Lung (tissue), 12 donors: ENCODE results near the gene ZNHIT6. TPM values are rescaled to one million over a fixed set of nuclear protein-coding genes. Genes with fewer than 3 reads are reported as not detected.

Source experiments
- ATAC-seq: fragments of 200-7000 bp; cut with Tn5 transposase; one replicate; pipeline ENCODE4 v1.9.1; 2020; ENCODE audit warnings: moderate number of reproducible peaks; ENCODE audit not compliant: insufficient read depth, low FRiP score
- DNase-seq, 3 donors: peaks; one replicate each; pipeline ENCODE4 v3.0.0-alpha.2; 2013 to 2017
- H3K27ac ChIP-seq, 2 donors: one replicate each; pipeline ENCODE4 v1.5.1; 2013; ENCODE audit warnings: mild to moderate bottlenecking in 2 of 2, moderate library complexity in 2 of 2, control low read depth in 1 of 2, inconsistent platforms in 1 of 2, low read depth in 1 of 2, low read length in 1 of 2
- H3K27me3 ChIP-seq, 3 donors: one replicate each; pipeline ENCODE4 v1.5.1; 2013; ENCODE audit warnings: low read length in 2 of 3; ENCODE audit not compliant: control insufficient read depth in 3 of 3, insufficient read depth in 3 of 3
- H3K36me3 ChIP-seq, 4 donors: one replicate each; pipeline ENCODE4 v1.5.1; 2013; ENCODE audit warnings: low read length in 4 of 4, mild to moderate bottlenecking in 1 of 4, moderate library complexity in 1 of 4; ENCODE audit not compliant: control insufficient read depth in 4 of 4, insufficient read depth in 4 of 4
- H3K4me1 ChIP-seq, 5 donors: one replicate each; pipeline ENCODE4 v1.5.1; 2013; ENCODE audit warnings: low read length in 5 of 5, mild to moderate bottlenecking in 2 of 5, moderate library complexity in 1 of 5; ENCODE audit not compliant: control insufficient read depth in 5 of 5, insufficient read depth in 5 of 5
- H3K4me3 ChIP-seq: one replicate; pipeline ENCODE4 v1.5.1; 2013; ENCODE audit warnings: mild to moderate bottlenecking, control low read depth, moderate library complexity
- H3K9ac ChIP-seq, 2 donors: one replicate each; pipeline ENCODE4 v1.5.1; 2013; ENCODE audit warnings: low read length in 2 of 2, control low read depth in 1 of 2; ENCODE audit not compliant: insufficient read depth in 1 of 2
- H3K9me3 ChIP-seq, 4 donors: one replicate each; pipeline ENCODE4 v1.5.1; 2013; ENCODE audit warnings: low read length in 3 of 4, mild to moderate bottlenecking in 1 of 4, moderate library complexity in 1 of 4; ENCODE audit not compliant: control insufficient read depth in 4 of 4, insufficient read depth in 3 of 4
- CTCF ChIP-seq: IDR thresholded peaks from 2 replicates; pipeline ENCODE4 v1.5.1; 2012; ENCODE audit warnings: mild to moderate bottlenecking; ENCODE audit errors: control extremely low read depth, extremely low read depth
- WGBS, 2 donors: extraction: QIAGEN DNeasy Blood & Tissue Kit; methylation state at CpG; one replicate each; pipeline ENCODE4 v1.1.7; 2013; 5-methylcytosine and 5-hydroxymethylcytosine counted together
- polyA plus RNA-seq, 2 donors: library from polyadenylated mRNA; stranded (reverse); fragments of 200-250 nt; gene quantifications; one replicate each; pipeline ENCODE4 v1.2.1, GENCODE V29; 2013
- total RNA-seq, 2 donors: library from RNA; depleted of rRNA in 1 of 2; stranded (reverse); fragments of >200 nt in 1 of 2; gene quantifications; one replicate each; pipeline ENCODE4 v1.2.1, GENCODE V29; 2014 to 2021
- donor health status: control.
- donor health status: control.
- donor health status: Bipolar disorder and iron deficiency.
- donor health status: healthy.
- donor health status: DM: yes; HTN: yes; CAD: no.

The ZNHIT6 gene
- total and polyA plus RNA-seq, 4 donors = 8.7 to 17.7 (median 10.1) TPM

- Histone ChIP-seq H3K27me3 (no peaks in the 10 kb centered on the region), H3K4me1 (peaks cover 0 to 34% (median 12%) of the 10 kb centered on the region in 5 donors), H3K36me3 (no peaks in the 10 kb centered on the region), H3K27ac (peak overlapping the region in 1 of 2 donors; percentile 81), H3K4me3 (no peak overlapping the region), H3K9me3 (peaks cover 0 to 3% (median 0%) of the 10 kb centered on the region in 4 donors), H3K9ac (no peak overlapping the region)
- TF ChIP-seq CTCF = no peak
- DNase-seq (peak in 1 of 3 donors; percentile 84), ATAC-seq (no peak)
- 75 to 79% methylated on average over 2 of the region's 2 CpGs for WGBS, 2 donors
Measured at GRCh38 chr1:85611425-85611824, 96.8 kb downstream of the ZNHIT6 start.

GRCh38 chr1:85609976-85610375 is 98.3 kb downstream of the ZNHIT6 start:
- DNase-seq = no peak
- no peak for ATAC-seq
- H3K9ac ChIP-seq = no peak overlapping the region
- TF ChIP-seq CTCF = no peak
- no peaks in the 10 kb centered on the region for H3K27me3 ChIP-seq
- no peaks in the 10 kb centered on the region for H3K9me3 ChIP-seq
- H3K27ac ChIP-seq = no peak overlapping the region
- no peaks in the 10 kb centered on the region for H3K36me3 ChIP-seq
- H3K4me1 ChIP-seq = peaks cover 0 to 30% (median 12%) of the 10 kb centered on the region in 5 donors
- H3K4me3 ChIP-seq = no peak overlapping the region

GRCh38 chr1:85608851-85609250 is 99.4 kb downstream of the ZNHIT6 start:
- TF ChIP-seq CTCF = no peak

GRCh38 chr1:85607921-85608265 is 100.3 kb downstream of the ZNHIT6 start:
- H3K27me3 ChIP-seq = no peaks in the 10 kb centered on the region
- no peak overlapping the region for H3K9ac ChIP-seq
- no peak for DNase-seq
- H3K4me3 ChIP-seq = no peak overlapping the region
- no peaks in the 10 kb centered on the region for H3K36me3 ChIP-seq
- no peak for TF ChIP-seq CTCF
- WGBS, 2 donors = 87 to 92% methylated on average over 4 of the region's 4 CpGs
- no peak overlapping the region for H3K27ac ChIP-seq
- no peak for ATAC-seq
- no peaks in the 10 kb centered on the region for H3K9me3 ChIP-seq
- peaks cover 0 to 37% (median 10%) of the 10 kb centered on the region in 5 donors for H3K4me1 ChIP-seq

More at GRCh38 chr1:85608851-85609250, 99.4 kb downstream of the ZNHIT6 start:
- peaks cover 0 to 38% (median 12%) of the 10 kb centered on the region in 5 donors for H3K4me1 ChIP-seq
- ATAC-seq (no peak), DNase-seq (no peak)
- H3K27me3 ChIP-seq = no peaks in the 10 kb centered on the region
- H3K9me3 ChIP-seq = no peaks in the 10 kb centered on the region
- no peak overlapping the region for H3K9ac ChIP-seq
- 94% methylated on average over 1 of the region's 1 CpG for WGBS, 2 donors
- H3K4me3 ChIP-seq = no peak overlapping the region
- H3K27ac ChIP-seq = no peak overlapping the region
- no peaks in the 10 kb centered on the region for H3K36me3 ChIP-seq
